Adrenal gland (tissue), 5 donors: ENCODE results near the gene FAR2.

Experiments
- POLR2A ChIP-seq, 2 donors: fragments of 450-650 bp; IDR thresholded peaks; one replicate each; pipeline ENCODE4 v1.6.1; 2017; ENCODE audit warnings: antibody characterized with exemption in 2 of 2, mild to moderate bottlenecking in 2 of 2, moderate library complexity in 1 of 2
- TF ChIP-seq, protein P1 (sequence below), 6 experiments: fragments of 450-650 bp in 4 of 6; fragments of 200-600 bp in 2 of 6; sonication (generic) in 1 of 6; IDR thresholded peaks; 1 replicate in 5 of 6; 2 replicates in 1 of 6; pipeline versions ENCODE4 v1.5.1 to v1.8.0; 2016 to 2021; ENCODE audit warnings: antibody characterized with exemption in 6 of 6, mild to moderate bottlenecking in 2 of 6, moderate library complexity in 1 of 6
- donor health status: DM: no; HTN: no; CAD: no.

- TF ChIP-seq POLR2A (IDR thresholded peaks at IDR 0.05) = no peak
- TF ChIP-seq, protein P1, sequence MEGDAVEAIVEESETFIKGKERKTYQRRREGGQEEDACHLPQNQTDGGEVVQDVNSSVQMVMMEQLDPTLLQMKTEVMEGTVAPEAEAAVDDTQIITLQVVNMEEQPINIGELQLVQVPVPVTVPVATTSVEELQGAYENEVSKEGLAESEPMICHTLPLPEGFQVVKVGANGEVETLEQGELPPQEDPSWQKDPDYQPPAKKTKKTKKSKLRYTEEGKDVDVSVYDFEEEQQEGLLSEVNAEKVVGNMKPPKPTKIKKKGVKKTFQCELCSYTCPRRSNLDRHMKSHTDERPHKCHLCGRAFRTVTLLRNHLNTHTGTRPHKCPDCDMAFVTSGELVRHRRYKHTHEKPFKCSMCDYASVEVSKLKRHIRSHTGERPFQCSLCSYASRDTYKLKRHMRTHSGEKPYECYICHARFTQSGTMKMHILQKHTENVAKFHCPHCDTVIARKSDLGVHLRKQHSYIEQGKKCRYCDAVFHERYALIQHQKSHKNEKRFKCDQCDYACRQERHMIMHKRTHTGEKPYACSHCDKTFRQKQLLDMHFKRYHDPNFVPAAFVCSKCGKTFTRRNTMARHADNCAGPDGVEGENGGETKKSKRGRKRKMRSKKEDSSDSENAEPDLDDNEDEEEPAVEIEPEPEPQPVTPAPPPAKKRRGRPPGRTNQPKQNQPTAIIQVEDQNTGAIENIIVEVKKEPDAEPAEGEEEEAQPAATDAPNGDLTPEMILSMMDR (IDR thresholded peaks at IDR 0.05) = no peak
Observed at GRCh38 chr12:29212682-29213403, 63.8 kb downstream of the FAR2 start.
